ENCODE results near the gene ALOXE3.

ALOXE3 gene

DNA sequence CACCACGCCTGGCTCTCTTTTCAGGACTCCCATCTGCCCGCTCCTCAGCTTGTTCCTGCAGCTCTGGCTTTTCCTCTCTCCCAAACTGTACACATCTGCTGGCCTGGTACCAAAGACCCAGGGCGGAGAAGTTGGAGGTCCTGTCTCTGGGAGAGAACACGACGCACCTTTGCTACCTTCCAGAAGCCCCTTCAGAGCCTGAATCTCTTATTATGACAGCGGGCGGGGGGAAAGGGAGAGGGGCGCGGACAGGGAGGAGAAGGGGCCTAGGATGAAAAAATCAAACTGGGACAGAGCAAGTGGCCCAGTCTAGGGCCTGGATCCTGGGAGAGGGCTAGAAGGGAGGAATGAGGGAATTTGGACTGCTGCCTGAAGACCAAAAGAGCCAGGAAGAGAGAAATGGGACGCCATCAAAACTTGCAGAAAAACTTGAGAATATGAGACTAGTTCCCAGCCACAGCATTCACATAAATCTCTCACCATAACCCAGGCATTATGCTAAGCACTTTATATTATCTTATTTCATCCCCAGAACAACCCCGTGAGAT lies 36.4 kb upstream of the ALOXE3 start:
- H3F3A ChIP-seq (ENCODE audit: insufficient read depth, low read length), result peaks cover 22% of the 10 kb centered on the region
- no peaks in the 10 kb centered on the region for H4K20me1 ChIP-seq (ENCODE audit: insufficient read depth, low read length)
- no peaks in the 10 kb centered on the region for H3K36me3 ChIP-seq (replicated peaks; ENCODE audit: insufficient read depth, low read length)
- H3K4me3 ChIP-seq (ENCODE audit: low read length), result no peak overlapping the region
- no peak overlapping the region for H3K9ac ChIP-seq (ENCODE audit: low read length)
- H3K9me2 ChIP-seq (replicated peaks; ENCODE audit: insufficient read depth, low read length), result no peaks in the 10 kb centered on the region
- H3K27me3 ChIP-seq (replicated peaks; ENCODE audit: insufficient read depth, low read length), result no peaks in the 10 kb centered on the region
- H2AFZ ChIP-seq (ENCODE audit: low read length), result no peak overlapping the region
- DNase-seq, result no peak
- peaks cover 21% of the 10 kb centered on the region for H3K4me1 ChIP-seq (ENCODE audit: low read length)
- H3K79me2 ChIP-seq (ENCODE audit: low read length), result peaks cover 31% of the 10 kb centered on the region
- H3K9me3 ChIP-seq (replicated peaks; ENCODE audit: insufficient read depth, low read length), result no peaks in the 10 kb centered on the region
- no peak overlapping the region for H3K27ac ChIP-seq (ENCODE audit: low read length)
- TF ChIP-seq, protein P1, sequence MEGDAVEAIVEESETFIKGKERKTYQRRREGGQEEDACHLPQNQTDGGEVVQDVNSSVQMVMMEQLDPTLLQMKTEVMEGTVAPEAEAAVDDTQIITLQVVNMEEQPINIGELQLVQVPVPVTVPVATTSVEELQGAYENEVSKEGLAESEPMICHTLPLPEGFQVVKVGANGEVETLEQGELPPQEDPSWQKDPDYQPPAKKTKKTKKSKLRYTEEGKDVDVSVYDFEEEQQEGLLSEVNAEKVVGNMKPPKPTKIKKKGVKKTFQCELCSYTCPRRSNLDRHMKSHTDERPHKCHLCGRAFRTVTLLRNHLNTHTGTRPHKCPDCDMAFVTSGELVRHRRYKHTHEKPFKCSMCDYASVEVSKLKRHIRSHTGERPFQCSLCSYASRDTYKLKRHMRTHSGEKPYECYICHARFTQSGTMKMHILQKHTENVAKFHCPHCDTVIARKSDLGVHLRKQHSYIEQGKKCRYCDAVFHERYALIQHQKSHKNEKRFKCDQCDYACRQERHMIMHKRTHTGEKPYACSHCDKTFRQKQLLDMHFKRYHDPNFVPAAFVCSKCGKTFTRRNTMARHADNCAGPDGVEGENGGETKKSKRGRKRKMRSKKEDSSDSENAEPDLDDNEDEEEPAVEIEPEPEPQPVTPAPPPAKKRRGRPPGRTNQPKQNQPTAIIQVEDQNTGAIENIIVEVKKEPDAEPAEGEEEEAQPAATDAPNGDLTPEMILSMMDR (IDR thresholded peaks at IDR 0.05; ENCODE audit: low read length), result no peak
- TF ChIP-seq EZH2phosphoT487 (IDR thresholded peaks at IDR 0.05; ENCODE audit: low read length) (no peak), EZH2 (optimal IDR thresholded peaks at IDR 0.05; ENCODE audit: low read depth, low read length) (no peak)
- 0 out of 2 replicates have a peak overlapping the region, but pooled peaks have one; percentile 94 for H3K4me2 ChIP-seq (ENCODE audit: low read depth, low read length)

DNA sequence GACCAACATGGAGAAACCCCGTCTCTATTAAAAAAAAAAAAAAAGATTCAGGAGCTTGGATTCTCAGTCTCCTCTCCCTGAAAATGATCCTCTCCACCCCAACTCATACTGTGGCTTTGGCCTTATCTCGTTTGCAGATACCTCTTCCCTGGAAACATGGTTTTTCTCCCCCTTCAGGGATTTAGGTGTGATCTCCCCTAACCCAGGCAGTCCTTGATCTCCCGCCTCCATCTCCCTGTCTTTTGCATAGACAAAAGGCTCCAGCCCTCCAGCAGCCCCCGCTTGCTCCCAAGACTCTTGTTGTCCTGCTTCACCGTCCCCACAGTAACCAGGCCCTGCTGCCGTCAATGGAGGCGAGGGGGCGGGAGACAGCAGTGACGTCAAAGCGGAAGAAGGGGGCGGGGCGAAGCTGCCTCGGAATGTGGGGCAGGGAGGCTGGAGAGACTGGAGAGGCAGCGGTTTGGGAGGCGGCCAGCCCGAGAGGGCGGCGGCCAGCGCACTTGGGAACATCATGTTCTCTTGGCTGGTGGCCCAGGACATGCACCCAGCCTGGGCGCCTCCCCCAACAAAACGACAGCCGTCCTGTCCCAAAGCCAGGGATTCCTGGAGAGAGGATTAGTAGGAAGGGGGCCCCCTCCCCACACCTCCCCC lies 35.8 kb upstream of the ALOXE3 start:
- no peaks in the 10 kb centered on the region for H3K9me2 ChIP-seq (replicated peaks; ENCODE audit: insufficient read depth, low read length)
- H3K4me2 ChIP-seq (ENCODE audit: low read depth, low read length), result no peak overlapping the region
- no peaks in the 10 kb centered on the region for H4K20me1 ChIP-seq (ENCODE audit: insufficient read depth, low read length)
- no peak overlapping the region for H3K9ac ChIP-seq (ENCODE audit: low read length)
- no peaks in the 10 kb centered on the region for H3K9me3 ChIP-seq (replicated peaks; ENCODE audit: insufficient read depth, low read length)
- peaks cover 21% of the 10 kb centered on the region for H3K4me1 ChIP-seq (ENCODE audit: low read length)
- TF ChIP-seq, protein P1 (IDR thresholded peaks at IDR 0.05; ENCODE audit: low read length), result no peak
- TF ChIP-seq EZH2 (optimal IDR thresholded peaks at IDR 0.05; ENCODE audit: low read depth, low read length) (no peak), EZH2phosphoT487 (IDR thresholded peaks at IDR 0.05; ENCODE audit: low read length) (no peak)
- H2AFZ ChIP-seq (ENCODE audit: low read length), result no peak overlapping the region
- H3F3A ChIP-seq (ENCODE audit: insufficient read depth, low read length), result peaks cover 22% of the 10 kb centered on the region
- H3K27me3 ChIP-seq (replicated peaks; ENCODE audit: insufficient read depth, low read length), result no peaks in the 10 kb centered on the region
- no peak for DNase-seq
- H3K36me3 ChIP-seq (replicated peaks; ENCODE audit: insufficient read depth, low read length), result no peaks in the 10 kb centered on the region
- peaks cover 32% of the 10 kb centered on the region for H3K79me2 ChIP-seq (ENCODE audit: low read length)
- no peak overlapping the region for H3K4me3 ChIP-seq (ENCODE audit: low read length)
- no peak overlapping the region for H3K27ac ChIP-seq (ENCODE audit: low read length)

DNA sequence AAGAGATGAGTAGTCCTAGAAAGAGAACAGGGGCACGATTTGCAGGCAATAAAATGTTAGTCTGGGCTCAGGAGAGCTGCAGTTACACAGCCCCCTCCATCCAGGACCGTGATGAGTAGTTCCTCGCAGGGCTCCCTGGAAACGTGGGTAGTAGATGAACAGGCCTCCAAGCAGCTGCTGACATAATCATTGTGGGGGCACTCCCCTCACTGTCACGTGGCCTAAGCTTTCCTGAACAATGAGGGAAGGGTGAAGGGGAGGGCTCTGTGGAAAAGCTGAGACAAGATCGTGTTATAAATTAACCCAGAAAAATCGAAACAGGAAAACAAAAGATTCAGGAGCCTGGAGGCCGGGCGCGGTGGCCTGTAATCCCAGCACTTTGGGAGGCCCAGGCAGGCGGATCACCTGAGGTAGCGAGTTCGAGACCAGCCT lies 35.2 kb upstream of the ALOXE3 start:
- H4K20me1 ChIP-seq (ENCODE audit: insufficient read depth, low read length), result no peaks in the 10 kb centered on the region
- H3K27me3 ChIP-seq (replicated peaks; ENCODE audit: insufficient read depth, low read length), result no peaks in the 10 kb centered on the region
- H3K9ac ChIP-seq (ENCODE audit: low read length), result no peak overlapping the region
- no peak overlapping the region for H2AFZ ChIP-seq (ENCODE audit: low read length)
- H3K27ac ChIP-seq (ENCODE audit: low read length), result no peak overlapping the region
- peaks cover 21% of the 10 kb centered on the region for H3K4me1 ChIP-seq (ENCODE audit: low read length)
- H3K9me2 ChIP-seq (replicated peaks; ENCODE audit: insufficient read depth, low read length), result no peaks in the 10 kb centered on the region
- H3K9me3 ChIP-seq (replicated peaks; ENCODE audit: insufficient read depth, low read length), result no peaks in the 10 kb centered on the region
- H3K79me2 ChIP-seq (ENCODE audit: low read length), result peaks cover 32% of the 10 kb centered on the region
- H3K4me2 ChIP-seq (ENCODE audit: low read depth, low read length), result no peak overlapping the region
- no peaks in the 10 kb centered on the region; the same call in 1 of the 2 replicates for H3K36me3 ChIP-seq (replicated peaks; ENCODE audit: insufficient read depth, low read length)
- H3K4me3 ChIP-seq (ENCODE audit: low read length), result no peak overlapping the region
- H3F3A ChIP-seq (ENCODE audit: insufficient read depth, low read length), result peaks cover 21% of the 10 kb centered on the region
- TF ChIP-seq, protein P1 (IDR thresholded peaks at IDR 0.05; ENCODE audit: low read length), result no peak
- TF ChIP-seq EZH2 (optimal IDR thresholded peaks at IDR 0.05; ENCODE audit: low read depth, low read length) (no peak), EZH2phosphoT487 (IDR thresholded peaks at IDR 0.05; ENCODE audit: low read length) (no peak)
- no peak for DNase-seq
